Panc1 (cell line): ENCODE data around the gene CCDC60. TPM values are rescaled to one million over a fixed set of nuclear protein-coding genes. Genes with fewer than 3 reads are reported as not detected.

Source experiments
- ATAC-seq: fragments of 200-7000 bp; cut with Tn5 transposase; 2 replicates; pipeline ENCODE4 v1.9.1; 2020; ENCODE audit warnings: mild to moderate bottlenecking, moderate library complexity
- BruUV-seq: library from RNA; stranded (reverse); fragments of 400-500 nt; replicated peaks from 2 replicates; lab custom pipeline; 2021; lab: Mats Ljungman, UMichigan
- CTCF ChIA-PET: fragments of 300-600 bp; sonication (Branson Sonifier 250); formaldehyde crosslinking; loops from one replicate; lab custom pipeline; 2022; ENCODE audit warnings: antibody characterized with exemption; lab: Charles Lee
- POLR2A ChIA-PET: fragments of 300-600 bp; sonication (Branson Sonifier 250); formaldehyde crosslinking; loops from one replicate; lab custom pipeline; 2022; ENCODE audit warnings: antibody characterized with exemption; lab: Charles Lee
- DNase-seq: peaks from one replicate; pipeline ENCODE4 v3.0.0-alpha.2; 2010; ENCODE audit warnings: low read depth, low spot score
- H3K27ac ChIP-seq: 2 replicates; pipeline ENCODE4 v1.5.1; 2011; ENCODE audit warnings: mild to moderate bottlenecking, low read length, inconsistent platforms
- H3K27me3 ChIP-seq: fragments of 200-500 bp; sonication (Bioruptor generic); 2 replicates; pipeline ENCODE4 v1.6.0; 2014; ENCODE audit warnings: low read length, inconsistent platforms; ENCODE audit not compliant: control insufficient read depth, insufficient read depth
- H3K36me3 ChIP-seq: fragments of 200-500 bp; sonication (Bioruptor generic); 2 replicates; pipeline ENCODE4 v1.5.1; 2014; ENCODE audit warnings: inconsistent platforms, mild to moderate bottlenecking, low read length, moderate library complexity; ENCODE audit not compliant: control insufficient read depth, insufficient read depth
- H3K4me1 ChIP-seq: 2 replicates; pipeline ENCODE4 v1.5.1; 2011; ENCODE audit warnings: inconsistent platforms, mild to moderate bottlenecking, low read length, moderate library complexity; ENCODE audit not compliant: control insufficient read depth, insufficient read depth
- H3K4me3 ChIP-seq, 2 experiments: 2 replicates each; pipeline ENCODE4 v1.5.1; 2011 to 2012; ENCODE audit warnings: low read depth in 2 of 2, low read length in 2 of 2, mild to moderate bottlenecking in 2 of 2, inconsistent platforms in 1 of 2, moderate library complexity in 1 of 2
- H3K9me3 ChIP-seq: fragments of 200-500 bp; sonication (Bioruptor generic); 2 replicates; pipeline ENCODE4 v1.5.1; 2014; ENCODE audit warnings: low read depth, mild to moderate bottlenecking, inconsistent platforms, low read length, moderate library complexity; ENCODE audit not compliant: control insufficient read depth, insufficient read depth
- POLR2AphosphoS5 ChIP-seq: IDR thresholded peaks from 2 replicates; pipeline ENCODE4 v1.6.1; 2012; ENCODE audit warnings: mild to moderate bottlenecking, low read depth, low read length, moderate library complexity
- SIN3A ChIP-seq: IDR thresholded peaks from 2 replicates; pipeline ENCODE4 v1.6.1; 2012; ENCODE audit warnings: low read depth, mild to moderate bottlenecking, low read length, moderate library complexity, borderline replicate concordance; ENCODE audit not compliant: insufficient read depth
- TCF7L2 ChIP-seq: IDR thresholded peaks from 2 replicates; pipeline ENCODE4 v1.6.1; 2011; ENCODE audit warnings: mild to moderate bottlenecking, low read depth, low read length, inconsistent platforms
- in situ Hi-C: cut with HindIII; loops from 2 replicates; pipeline ENCODE4 v1.10.0; 2016; ENCODE audit warnings: low sequenced_read_pairs, low pct_unique_long_range_greater_than_20kb
- intact Hi-C: fragments of 100-400 bp; cut with micrococcal nuclease; formaldehyde crosslinking; loops from one replicate; pipeline ENCODE4 v1.10.0; 2022; ENCODE audit not compliant: unreplicated experiment
- total RNA-seq: library from RNA; stranded (reverse); gene quantifications from one replicate; pipeline ENCODE4 v1.2.1, GENCODE V29; 2021; ENCODE audit not compliant: unreplicated experiment
- TF ChIP-seq, protein P1 (sequence below): fragments of 450-650 bp; IDR thresholded peaks from 2 replicates; pipeline ENCODE4 v1.5.1; 2017; ENCODE audit warnings: mild to moderate bottlenecking
- TF ChIP-seq, protein P2 (sequence below), 2 experiments: IDR thresholded peaks; 2 replicates each; pipeline ENCODE4 v1.6.1; 2011 to 2012; ENCODE audit warnings: low read depth in 2 of 2, control low read depth in 1 of 2, low read length in 1 of 2, mild to moderate bottlenecking in 1 of 2, moderate library complexity in 1 of 2; ENCODE audit not compliant: insufficient read depth in 1 of 2

Gene CCDC60
- total RNA-seq, 1 experiment from 2014 or later, result not detected

GRCh38 chr12:119363490-119363889 lies 29.0 kb downstream of the CCDC60 start:
- POLR2A ChIA-PET, result no interaction called here
- CTCF ChIA-PET, result no interaction called here
- H3K36me3 ChIP-seq, result no peaks in the 10 kb centered on the region

DNA sequence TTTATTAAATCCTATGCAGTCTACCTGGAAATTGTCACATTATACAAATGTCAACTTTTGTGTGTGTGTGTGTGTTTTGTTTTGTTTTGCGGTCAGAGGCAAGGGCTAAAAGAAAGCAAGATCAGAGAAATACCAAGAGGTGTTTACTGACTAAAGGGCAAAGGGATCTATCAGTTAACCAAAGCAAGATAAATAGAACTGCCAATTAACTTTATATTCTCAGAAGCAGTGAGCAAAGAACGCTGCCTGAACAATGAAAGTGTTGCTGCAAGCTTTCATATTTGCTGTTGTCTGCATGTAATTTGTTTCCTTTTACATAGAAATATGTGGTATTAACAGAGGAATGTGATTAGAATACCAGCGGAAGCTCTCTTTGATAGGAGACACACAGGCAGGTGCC lies 30.9 kb downstream of the CCDC60 start:
- intact Hi-C loops (no loop called here), in situ Hi-C loops (no loop called here)
- DNase-seq, result no peak
- no peaks in the 10 kb centered on the region for H3K9me3 ChIP-seq
- ChIA-PET CTCF (no interaction called here), POLR2A (no interaction called here)
- TF ChIP-seq SIN3A (no peak), POLR2AphosphoS5 (no peak), TCF7L2 (no peak)
- TF ChIP-seq, protein P1, sequence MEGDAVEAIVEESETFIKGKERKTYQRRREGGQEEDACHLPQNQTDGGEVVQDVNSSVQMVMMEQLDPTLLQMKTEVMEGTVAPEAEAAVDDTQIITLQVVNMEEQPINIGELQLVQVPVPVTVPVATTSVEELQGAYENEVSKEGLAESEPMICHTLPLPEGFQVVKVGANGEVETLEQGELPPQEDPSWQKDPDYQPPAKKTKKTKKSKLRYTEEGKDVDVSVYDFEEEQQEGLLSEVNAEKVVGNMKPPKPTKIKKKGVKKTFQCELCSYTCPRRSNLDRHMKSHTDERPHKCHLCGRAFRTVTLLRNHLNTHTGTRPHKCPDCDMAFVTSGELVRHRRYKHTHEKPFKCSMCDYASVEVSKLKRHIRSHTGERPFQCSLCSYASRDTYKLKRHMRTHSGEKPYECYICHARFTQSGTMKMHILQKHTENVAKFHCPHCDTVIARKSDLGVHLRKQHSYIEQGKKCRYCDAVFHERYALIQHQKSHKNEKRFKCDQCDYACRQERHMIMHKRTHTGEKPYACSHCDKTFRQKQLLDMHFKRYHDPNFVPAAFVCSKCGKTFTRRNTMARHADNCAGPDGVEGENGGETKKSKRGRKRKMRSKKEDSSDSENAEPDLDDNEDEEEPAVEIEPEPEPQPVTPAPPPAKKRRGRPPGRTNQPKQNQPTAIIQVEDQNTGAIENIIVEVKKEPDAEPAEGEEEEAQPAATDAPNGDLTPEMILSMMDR, result no peak
- TF ChIP-seq, protein P2, sequence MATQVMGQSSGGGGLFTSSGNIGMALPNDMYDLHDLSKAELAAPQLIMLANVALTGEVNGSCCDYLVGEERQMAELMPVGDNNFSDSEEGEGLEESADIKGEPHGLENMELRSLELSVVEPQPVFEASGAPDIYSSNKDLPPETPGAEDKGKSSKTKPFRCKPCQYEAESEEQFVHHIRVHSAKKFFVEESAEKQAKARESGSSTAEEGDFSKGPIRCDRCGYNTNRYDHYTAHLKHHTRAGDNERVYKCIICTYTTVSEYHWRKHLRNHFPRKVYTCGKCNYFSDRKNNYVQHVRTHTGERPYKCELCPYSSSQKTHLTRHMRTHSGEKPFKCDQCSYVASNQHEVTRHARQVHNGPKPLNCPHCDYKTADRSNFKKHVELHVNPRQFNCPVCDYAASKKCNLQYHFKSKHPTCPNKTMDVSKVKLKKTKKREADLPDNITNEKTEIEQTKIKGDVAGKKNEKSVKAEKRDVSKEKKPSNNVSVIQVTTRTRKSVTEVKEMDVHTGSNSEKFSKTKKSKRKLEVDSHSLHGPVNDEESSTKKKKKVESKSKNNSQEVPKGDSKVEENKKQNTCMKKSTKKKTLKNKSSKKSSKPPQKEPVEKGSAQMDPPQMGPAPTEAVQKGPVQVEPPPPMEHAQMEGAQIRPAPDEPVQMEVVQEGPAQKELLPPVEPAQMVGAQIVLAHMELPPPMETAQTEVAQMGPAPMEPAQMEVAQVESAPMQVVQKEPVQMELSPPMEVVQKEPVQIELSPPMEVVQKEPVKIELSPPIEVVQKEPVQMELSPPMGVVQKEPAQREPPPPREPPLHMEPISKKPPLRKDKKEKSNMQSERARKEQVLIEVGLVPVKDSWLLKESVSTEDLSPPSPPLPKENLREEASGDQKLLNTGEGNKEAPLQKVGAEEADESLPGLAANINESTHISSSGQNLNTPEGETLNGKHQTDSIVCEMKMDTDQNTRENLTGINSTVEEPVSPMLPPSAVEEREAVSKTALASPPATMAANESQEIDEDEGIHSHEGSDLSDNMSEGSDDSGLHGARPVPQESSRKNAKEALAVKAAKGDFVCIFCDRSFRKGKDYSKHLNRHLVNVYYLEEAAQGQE (IDR thresholded peaks at IDR 0.05; ENCODE audit: insufficient read depth in 1 of 2, low read depth in 2 of 2, low read length in 1 of 2), result no peak
- H3K27me3 ChIP-seq, result peaks cover 9% of the 10 kb centered on the region
- no TSS peak for BruUV-seq
- H3K36me3 ChIP-seq, result no peaks in the 10 kb centered on the region
- ATAC-seq, result no peak
- no peaks in the 10 kb centered on the region for H3K4me1 ChIP-seq
- H3K27ac ChIP-seq, result no peak overlapping the region
- no peak overlapping the region for H3K4me3 ChIP-seq

More at GRCh38 chr12:119363490-119363889, 29.0 kb downstream of the CCDC60 start:
- Histone ChIP-seq H3K9me3 (no peaks in the 10 kb centered on the region), H3K4me3 (no peak overlapping the region), H3K4me1 (no peaks in the 10 kb centered on the region), H3K27ac (no peak overlapping the region), H3K27me3 (peaks cover 5% of the 10 kb centered on the region)
- no TSS peak for BruUV-seq
- in situ Hi-C loops, result no loop called here
- DNase-seq (no peak), ATAC-seq (no peak)
- intact Hi-C loops, result no loop called here
- TF ChIP-seq SIN3A (no peak), POLR2AphosphoS5 (no peak), TCF7L2 (no peak)
- TF ChIP-seq, protein P1, result no peak
- TF ChIP-seq, protein P2 (IDR thresholded peaks at IDR 0.05; ENCODE audit: insufficient read depth in 1 of 2, low read depth in 2 of 2, low read length in 1 of 2), result no peak
